ENCODE results near the gene NTSR1.

DNA sequence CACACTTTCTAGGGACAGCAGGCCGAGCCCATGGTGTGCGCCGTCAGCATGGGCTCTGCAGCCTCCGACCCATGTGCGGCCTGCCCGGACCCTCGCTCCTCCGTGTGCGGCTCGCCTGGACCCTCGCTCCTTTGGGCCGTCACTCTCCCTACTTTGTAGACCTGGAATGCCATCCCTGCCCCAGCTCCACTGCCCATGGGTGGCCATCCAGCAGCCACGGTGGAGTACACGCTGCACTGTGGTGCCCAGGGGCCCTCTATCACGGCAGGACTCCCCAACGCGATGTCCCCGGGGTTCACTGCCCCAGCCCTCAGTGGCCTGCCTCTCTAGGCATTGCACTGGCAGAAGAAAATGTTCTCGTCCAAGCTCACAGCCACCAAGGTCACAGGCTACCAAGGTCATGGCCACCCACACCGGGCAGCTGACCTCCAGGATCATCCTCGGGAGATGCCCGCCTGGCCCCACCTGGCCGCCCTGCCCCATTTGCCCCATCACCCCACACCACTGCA, 63.5 kb downstream of the NTSR1 start:
- no peak for TF ChIP-seq SUZ12 (IDR thresholded peaks at IDR 0.05; ENCODE audit: low read depth, low read length)
- TF ChIP-seq, protein P1, sequence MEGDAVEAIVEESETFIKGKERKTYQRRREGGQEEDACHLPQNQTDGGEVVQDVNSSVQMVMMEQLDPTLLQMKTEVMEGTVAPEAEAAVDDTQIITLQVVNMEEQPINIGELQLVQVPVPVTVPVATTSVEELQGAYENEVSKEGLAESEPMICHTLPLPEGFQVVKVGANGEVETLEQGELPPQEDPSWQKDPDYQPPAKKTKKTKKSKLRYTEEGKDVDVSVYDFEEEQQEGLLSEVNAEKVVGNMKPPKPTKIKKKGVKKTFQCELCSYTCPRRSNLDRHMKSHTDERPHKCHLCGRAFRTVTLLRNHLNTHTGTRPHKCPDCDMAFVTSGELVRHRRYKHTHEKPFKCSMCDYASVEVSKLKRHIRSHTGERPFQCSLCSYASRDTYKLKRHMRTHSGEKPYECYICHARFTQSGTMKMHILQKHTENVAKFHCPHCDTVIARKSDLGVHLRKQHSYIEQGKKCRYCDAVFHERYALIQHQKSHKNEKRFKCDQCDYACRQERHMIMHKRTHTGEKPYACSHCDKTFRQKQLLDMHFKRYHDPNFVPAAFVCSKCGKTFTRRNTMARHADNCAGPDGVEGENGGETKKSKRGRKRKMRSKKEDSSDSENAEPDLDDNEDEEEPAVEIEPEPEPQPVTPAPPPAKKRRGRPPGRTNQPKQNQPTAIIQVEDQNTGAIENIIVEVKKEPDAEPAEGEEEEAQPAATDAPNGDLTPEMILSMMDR (CRISPR knock-in tag; IDR thresholded peaks at IDR 0.05) = no peak
- TF ChIP-seq CEBPG (CRISPR knock-in tag; IDR thresholded peaks at IDR 0.05) = no peak
- no peak for TF ChIP-seq GABPA (IDR thresholded peaks at IDR 0.05; ENCODE audit: low read depth, low read length)
- TF ChIP-seq GABPA (CRISPR knock-in tag; IDR thresholded peaks at IDR 0.05; ENCODE audit: low read depth) = no peak
- TF ChIP-seq ZNF24 (IDR thresholded peaks at IDR 0.05) = no peak
- TF ChIP-seq, protein P2, sequence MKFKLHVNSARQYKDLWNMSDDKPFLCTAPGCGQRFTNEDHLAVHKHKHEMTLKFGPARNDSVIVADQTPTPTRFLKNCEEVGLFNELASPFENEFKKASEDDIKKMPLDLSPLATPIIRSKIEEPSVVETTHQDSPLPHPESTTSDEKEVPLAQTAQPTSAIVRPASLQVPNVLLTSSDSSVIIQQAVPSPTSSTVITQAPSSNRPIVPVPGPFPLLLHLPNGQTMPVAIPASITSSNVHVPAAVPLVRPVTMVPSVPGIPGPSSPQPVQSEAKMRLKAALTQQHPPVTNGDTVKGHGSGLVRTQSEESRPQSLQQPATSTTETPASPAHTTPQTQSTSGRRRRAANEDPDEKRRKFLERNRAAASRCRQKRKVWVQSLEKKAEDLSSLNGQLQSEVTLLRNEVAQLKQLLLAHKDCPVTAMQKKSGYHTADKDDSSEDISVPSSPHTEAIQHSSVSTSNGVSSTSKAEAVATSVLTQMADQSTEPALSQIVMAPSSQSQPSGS (CRISPR knock-in tag; IDR thresholded peaks at IDR 0.05) = no peak
